ENCODE measurements around the gene ACP1.

The ACP1 gene

GRCh38 chr2:282371-283263, 17.9 kb downstream of the ACP1 start:
- DNase-seq: no peak

- DNase-seq: no peak
Observed at GRCh38 chr2:283996-284794, 19.4 kb downstream of the ACP1 start.

GRCh38 chr2:284896-285492, 20.2 kb downstream of the ACP1 start:
- no peak for DNase-seq

- no peak for DNase-seq
Observed at GRCh38 chr2:285531-285930, 20.8 kb downstream of the ACP1 start.

GRCh38 chr2:286035-286434, 21.3 kb downstream of the ACP1 start:
- DNase-seq: no peak

- peak; percentile 12 for DNase-seq
Observed at GRCh38 chr2:286774-287392, 22.1 kb downstream of the ACP1 start.

GRCh38 chr2:287471-287885, 22.7 kb downstream of the ACP1 start:
- DNase-seq: no peak

GRCh38 chr2:287911-288757, 23.4 kb downstream of the ACP1 start, which contains the start of gene ALKAL2:
Gene ALKAL2, minus strand, starts transcription at chr2:288091. Its CDS starts 256 bp downstream, at chr2:287835.
- DNase-seq: no peak

- no peak for DNase-seq
Observed at GRCh38 chr2:288758-289361, 24.1 kb downstream of the ACP1 start.

GRCh38 chr2:289362-290089, 24.8 kb downstream of the ACP1 start:
- no peak for DNase-seq

- DNase-seq: peak; percentile 55
Observed at GRCh38 chr2:290090-290722, 25.5 kb downstream of the ACP1 start.

- DNase-seq: no peak
Observed at GRCh38 chr2:295090-295489, 30.3 kb downstream of the ACP1 start.

GRCh38 chr2:296354-296753, 31.6 kb downstream of the ACP1 start:
- DNase-seq: no peak

- DNase-seq: no peak
Observed at GRCh38 chr2:305366-305765, 40.6 kb downstream of the ACP1 start.

GRCh38 chr2:309148-309953, 44.6 kb downstream of the ACP1 start:
- DNase-seq: no peak

- no peak for DNase-seq
Observed at GRCh38 chr2:309954-310510, 45.3 kb downstream of the ACP1 start.

GRCh38 chr2:310994-311393, 46.2 kb downstream of the ACP1 start:
- no peak for DNase-seq

- no peak for DNase-seq
Observed at GRCh38 chr2:313991-314390, 49.2 kb downstream of the ACP1 start.

Measured in inflammatory macrophage treated with lipopolysaccharide for 4 hours (primary cell).